Activated CD8-positive, alpha-beta memory T cell treated with anti-CD3 and anti-CD28 coated beads, Interleukin-2, amount 50 U/mL, for 4 hours (primary cell): ENCODE measurements around the gene PLXNA4.

ENCODE experiments used
- DNase-seq: peaks from one replicate; pipeline ENCODE4 v3.0.0-alpha.2; 2020

Gene PLXNA4

GRCh38 chr7:132225216-132226030 is 350.8 kb downstream of the PLXNA4 start:
- no peak for DNase-seq

GRCh38 chr7:132221356-132221755 is 354.9 kb downstream of the PLXNA4 start:
- DNase-seq = no peak

GRCh38 chr7:132220060-132220459 is 356.2 kb downstream of the PLXNA4 start:
- DNase-seq = no peak

GRCh38 chr7:132218876-132219275 is 357.4 kb downstream of the PLXNA4 start:
- DNase-seq = no peak

GRCh38 chr7:132216847-132217525 is 359.3 kb downstream of the PLXNA4 start:
- no peak for DNase-seq

- DNase-seq = no peak
Measured at GRCh38 chr7:132214452-132214851, 361.8 kb downstream of the PLXNA4 start.

- DNase-seq = no peak
Measured at GRCh38 chr7:132213583-132213982, 362.7 kb downstream of the PLXNA4 start.

- no peak for DNase-seq
Measured at GRCh38 chr7:132211971-132212370, 364.3 kb downstream of the PLXNA4 start.

GRCh38 chr7:132210821-132211220 is 365.4 kb downstream of the PLXNA4 start:
- DNase-seq = no peak

- DNase-seq = no peak
Measured at GRCh38 chr7:132207782-132208181, 368.5 kb downstream of the PLXNA4 start.

- no peak for DNase-seq
Measured at GRCh38 chr7:132207211-132207610, 369.1 kb downstream of the PLXNA4 start.

- no peak for DNase-seq
Measured at GRCh38 chr7:132206594-132206993, 369.7 kb downstream of the PLXNA4 start.

- no peak for DNase-seq
Measured at GRCh38 chr7:132205509-132205908, 370.8 kb downstream of the PLXNA4 start.

- no peak for DNase-seq
Measured at GRCh38 chr7:132203021-132203420, 373.2 kb downstream of the PLXNA4 start.

GRCh38 chr7:132202541-132202940 is 373.7 kb downstream of the PLXNA4 start:
- no peak for DNase-seq

GRCh38 chr7:132200141-132200540 is 376.1 kb downstream of the PLXNA4 start:
- DNase-seq = no peak

- no peak for DNase-seq
Measured at GRCh38 chr7:132199626-132200025, 376.6 kb downstream of the PLXNA4 start.

GRCh38 chr7:132197772-132198171 is 378.5 kb downstream of the PLXNA4 start:
- no peak for DNase-seq

- no peak for DNase-seq
Measured at GRCh38 chr7:132193898-132194297, 382.4 kb downstream of the PLXNA4 start.

GRCh38 chr7:132192809-132193208 is 383.5 kb downstream of the PLXNA4 start:
- no peak for DNase-seq

GRCh38 chr7:132191418-132191817 is 384.9 kb downstream of the PLXNA4 start:
- DNase-seq = no peak

GRCh38 chr7:132190683-132191082 is 385.6 kb downstream of the PLXNA4 start:
- no peak for DNase-seq

GRCh38 chr7:132189881-132190280 is 386.4 kb downstream of the PLXNA4 start:
- DNase-seq = no peak
